Measurements from ENCODE around the gene PPM1J. TPM values are rescaled to one million over a fixed set of nuclear protein-coding genes. Genes with fewer than 3 reads are reported as not detected.

Gene PPM1J
- total and polyA plus RNA-seq, 9 of the 15 experiments (the other 6 are each of a cell fraction or from before 2014, with no cell fraction given): 0.25 to 10.5 (median 4.2) TPM

DNA sequence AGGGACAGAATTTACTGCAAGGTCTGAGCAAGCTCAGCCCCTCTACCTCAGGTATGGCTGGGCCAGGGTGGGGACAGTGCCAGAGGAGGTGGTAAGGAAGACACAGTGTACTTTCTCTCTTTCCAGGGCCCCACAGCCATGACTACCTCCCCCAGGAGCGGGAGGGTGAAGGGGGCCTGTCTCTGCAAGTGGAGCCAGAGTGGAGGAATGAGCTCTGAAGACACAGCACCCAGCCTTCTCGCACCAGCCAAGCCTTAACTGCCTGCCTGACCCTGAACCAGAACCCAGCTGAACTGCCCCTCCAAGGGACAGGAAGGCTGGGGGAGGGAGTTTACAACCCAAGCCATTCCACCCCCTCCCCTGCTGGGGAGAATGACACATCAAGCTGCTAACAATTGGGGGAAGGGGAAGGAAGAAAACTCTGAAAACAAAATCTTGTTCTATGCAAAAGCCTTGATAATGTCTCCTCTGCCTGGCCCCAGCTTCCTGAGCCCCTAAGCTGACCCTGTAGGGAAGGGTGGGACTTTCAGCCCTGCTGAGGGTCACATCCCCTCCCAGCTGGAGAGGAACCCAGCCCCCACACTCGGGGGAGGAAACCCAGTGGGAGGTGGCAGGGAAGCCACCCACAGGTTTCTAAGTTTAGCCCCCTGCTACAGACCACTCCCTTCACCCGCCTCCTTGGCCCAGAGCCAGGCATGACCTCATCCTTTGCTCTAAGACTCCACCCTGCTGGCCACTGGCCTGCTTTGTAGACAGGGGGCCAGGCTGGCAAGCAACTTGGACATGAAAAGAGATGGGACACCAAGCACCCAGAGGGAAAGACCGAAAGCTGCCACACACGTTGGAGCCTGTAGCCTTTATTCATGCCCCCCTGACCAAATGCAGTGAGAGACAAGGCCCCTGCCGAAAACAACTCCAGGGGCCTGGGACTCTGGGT, 14.6 kb downstream of the PPM1J start (continued):
- 0 out of 2 replicates have a peak, but pooled peaks have one; percentile 47 for TF ChIP-seq ZBTB43 (CRISPR knock-in tag; IDR thresholded peaks at IDR 0.05)
- TF ChIP-seq FOXK1 (CRISPR knock-in tag; IDR thresholded peaks at IDR 0.05; ENCODE audit: borderline replicate concordance): no peak; the same call in 1 of the 2 replicates
- 0 out of 2 replicates have a peak, but pooled peaks have one; percentile 1 for TF ChIP-seq SMC3 (conservative IDR thresholded peaks at IDR 0.05; ENCODE audit: insufficient read depth, low read depth, low read length)
- no peak for TF ChIP-seq ZNF696 (CRISPR knock-in tag; conservative IDR thresholded peaks at IDR 0.05)
- no peak for TF ChIP-seq NFYB (IDR thresholded peaks at IDR 0.05; ENCODE audit: extremely low read depth, insufficient read length)
- no peak; the same call in 1 of the 2 replicates for TF ChIP-seq PHF8 (IDR thresholded peaks at IDR 0.05; ENCODE audit: borderline replicate concordance, low read length)
- peak; percentile 94 for TF ChIP-seq GATAD2A (IDR thresholded peaks at IDR 0.05)
- TF ChIP-seq CREM (IDR thresholded peaks at IDR 0.05; ENCODE audit: low read depth): no peak; the same call in none of the 2 replicates
- TF ChIP-seq, protein P1, sequence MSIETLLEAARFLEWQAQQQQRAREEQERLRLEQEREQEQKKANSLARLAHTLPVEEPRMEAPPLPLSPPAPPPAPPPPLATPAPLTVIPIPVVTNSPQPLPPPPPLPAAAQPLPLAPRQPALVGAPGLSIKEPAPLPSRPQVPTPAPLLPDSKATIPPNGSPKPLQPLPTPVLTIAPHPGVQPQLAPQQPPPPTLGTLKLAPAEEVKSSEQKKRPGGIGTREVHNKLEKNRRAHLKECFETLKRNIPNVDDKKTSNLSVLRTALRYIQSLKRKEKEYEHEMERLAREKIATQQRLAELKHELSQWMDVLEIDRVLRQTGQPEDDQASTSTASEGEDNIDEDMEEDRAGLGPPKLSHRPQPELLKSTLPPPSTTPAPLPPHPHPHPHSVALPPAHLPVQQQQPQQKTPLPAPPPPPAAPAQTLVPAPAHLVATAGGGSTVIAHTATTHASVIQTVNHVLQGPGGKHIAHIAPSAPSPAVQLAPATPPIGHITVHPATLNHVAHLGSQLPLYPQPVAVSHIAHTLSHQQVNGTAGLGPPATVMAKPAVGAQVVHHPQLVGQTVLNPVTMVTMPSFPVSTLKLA (conservative IDR thresholded peaks at IDR 0.05): peak; percentile 66 to 90
- peak; percentile 64 to 97; a peak in 2 of 4 replicates for TF ChIP-seq TBL1XR1 (IDR thresholded peaks at IDR 0.05; ENCODE audit: low read length in 2 of 2)
- TF ChIP-seq SREBF1 (IDR thresholded peaks at IDR 0.05; ENCODE audit: borderline replicate concordance, low read depth, low read length): no peak
- TF ChIP-seq NCOA2 (IDR thresholded peaks at IDR 0.05; ENCODE audit: partially characterized antibody in 2 of 2): no peak
- no peak for TF ChIP-seq BRF2 (IDR thresholded peaks at IDR 0.05; ENCODE audit: borderline replicate concordance, insufficient read depth, insufficient read length)
- no peak for TF ChIP-seq KLF10 (CRISPR knock-in tag; IDR thresholded peaks at IDR 0.05)
- TF ChIP-seq ZNF75A (CRISPR knock-in tag; IDR thresholded peaks at IDR 0.05): no peak
